SK-N-SH (cell line): Measurements from ENCODE around the gene ATG16L2.

Experiments used
- CTCF ChIP-seq: fragments of 200-600 bp; sonication (generic); IDR thresholded peaks from 2 replicates; pipeline ENCODE4 v1.6.1; 2017; ENCODE audit warnings: antibody characterized with exemption, mild to moderate bottlenecking, moderate library complexity
- EP300 ChIP-seq, 2 experiments: IDR thresholded peaks; 2 replicates each; pipeline versions ENCODE4 v1.4.0 to v1.6.1; 2012; ENCODE audit warnings: borderline replicate concordance in 1 of 2, low read depth in 1 of 2, low read length in 1 of 2
- IRF3 ChIP-seq: fragments of 150-350 bp; IDR thresholded peaks from 2 replicates; pipeline ENCODE4 v1.6.1; 2016; ENCODE audit warnings: mild to moderate bottlenecking, low read depth, low read length
- MAX ChIP-seq: IDR thresholded peaks from 2 replicates; pipeline ENCODE4 v1.4.0; 2012; ENCODE audit warnings: low read depth
- TAF1 ChIP-seq: IDR thresholded peaks from 2 replicates; pipeline ENCODE4 v1.6.1; 2012; ENCODE audit warnings: low read depth, mild to moderate bottlenecking, low read length, moderate library complexity, borderline replicate concordance

- TF ChIP-seq CTCF (no peak), IRF3 (no peak), TAF1 (no peak), EP300 (IDR thresholded peaks at IDR 0.05; ENCODE audit: borderline replicate concordance in 1 of 2, low read depth in 1 of 2, low read length in 1 of 2) (no peak), MAX (no peak)
Observed at GRCh38 chr11:72792437-72793021, 21.7 kb upstream of the ATG16L2 start.
